ENCODE data around the gene BSN. TPM values are rescaled to one million over a fixed set of nuclear protein-coding genes. Genes with fewer than 3 reads are reported as not detected.

BSN gene
- total RNA-seq, 4 donors from 2014 or later: 0.11 to 0.19 (median 0.16) TPM

- H3K36me3 ChIP-seq: no peaks in the 10 kb centered on the region
- TF ChIP-seq CTCF (IDR thresholded peaks at IDR 0.05) (no peak), POLR2A (IDR thresholded peaks at IDR 0.05) (no peak)
- WGBS, 2 donors: 64 to 70% methylated on average over 7 of the region's 7 CpGs
- no peak overlapping the region for H3K27ac ChIP-seq
- no peaks in the 10 kb centered on the region for H3K27me3 ChIP-seq
- peaks cover 0 to 8% (median 0%) of the 10 kb centered on the region in 3 donors for H3K4me1 ChIP-seq
- no peak overlapping the region for H3K4me3 ChIP-seq
- intact Hi-C loops (cut with DNase I): no loop called here
- H3K9me3 ChIP-seq: no peaks in the 10 kb centered on the region
- DNase-seq: no peak
Measured at GRCh38 chr3:49641292-49641691, 87.0 kb downstream of the BSN start.

GRCh38 chr3:49641921-49642707 lies 87.8 kb downstream of the BSN start:
- Histone ChIP-seq H3K27ac (no peak overlapping the region), H3K27me3 (no peaks in the 10 kb centered on the region), H3K36me3 (no peaks in the 10 kb centered on the region), H3K4me1 (peaks cover 0 to 8% (median 0%) of the 10 kb centered on the region in 3 donors), H3K9me3 (no peaks in the 10 kb centered on the region), H3K4me3 (no peak overlapping the region)
- TF ChIP-seq POLR2A (IDR thresholded peaks at IDR 0.05) (no peak), CTCF (IDR thresholded peaks at IDR 0.05) (no peak)
- intact Hi-C loops (cut with DNase I): no loop called here
- 100% methylated on average over 1 of the region's 14 CpGs; no CpG with 5 or more reads in 1 of the 2 donors for WGBS, 2 donors
- no peak for DNase-seq

- Histone ChIP-seq H3K4me3 (no peak overlapping the region), H3K27me3 (no peaks in the 10 kb centered on the region), H3K36me3 (no peaks in the 10 kb centered on the region), H3K27ac (no peak overlapping the region), H3K9me3 (no peaks in the 10 kb centered on the region), H3K4me1 (peaks cover 0 to 8% (median 0%) of the 10 kb centered on the region in 3 donors)
- no peak for DNase-seq
- 50 to 74% methylated on average over 3 to 4 of the region's 9 CpGs for WGBS, 2 donors
- intact Hi-C loops (cut with DNase I): no loop called here
- TF ChIP-seq POLR2A (IDR thresholded peaks at IDR 0.05) (no peak), CTCF (IDR thresholded peaks at IDR 0.05) (no peak)
Measured at GRCh38 chr3:49642708-49643145, 88.5 kb downstream of the BSN start.

GRCh38 chr3:49644684-49645083 lies 90.4 kb downstream of the BSN start:
- Histone ChIP-seq H3K36me3 (no peaks in the 10 kb centered on the region), H3K27me3 (no peaks in the 10 kb centered on the region), H3K4me3 (no peak overlapping the region), H3K27ac (no peak overlapping the region), H3K4me1 (no peaks in the 10 kb centered on the region), H3K9me3 (no peaks in the 10 kb centered on the region)
- TF ChIP-seq POLR2A (IDR thresholded peaks at IDR 0.05) (no peak), CTCF (IDR thresholded peaks at IDR 0.05) (no peak)
- DNase-seq: no peak
- intact Hi-C loops (cut with DNase I): no loop called here
- 83 to 90% methylated on average over 7 to 8 of the region's 8 CpGs for WGBS, 2 donors

GRCh38 chr3:49646236-49646635 lies 92.0 kb downstream of the BSN start:
- intact Hi-C loops (cut with DNase I): no loop called here
- Histone ChIP-seq H3K27me3 (no peaks in the 10 kb centered on the region), H3K27ac (no peak overlapping the region), H3K36me3 (no peaks in the 10 kb centered on the region), H3K4me1 (no peaks in the 10 kb centered on the region), H3K9me3 (no peaks in the 10 kb centered on the region), H3K4me3 (no peak overlapping the region)
- no peak for TF ChIP-seq CTCF (IDR thresholded peaks at IDR 0.05)
- TF ChIP-seq POLR2A (IDR thresholded peaks at IDR 0.05): no peak
- 90 to 94% methylated on average over 2 to 3 of the region's 3 CpGs for WGBS, 2 donors
- DNase-seq: no peak
